HG03442 (cell line): ENCODE data around the gene ID3.
"Not testable (repeated sequence)": the region's sequence is repeated elsewhere in the genome, so short reads cannot be mapped to it uniquely, and the experiment has no call there.

ENCODE experiments used
- ATAC-seq: cut with Tn5 transposase; IDR thresholded peaks from one replicate; pipeline ENCODE4 v1.9.1; 2021; ENCODE audit warnings: mild to moderate bottlenecking, moderate library complexity; ENCODE audit not compliant: unreplicated experiment

The ID3 gene

DNA sequence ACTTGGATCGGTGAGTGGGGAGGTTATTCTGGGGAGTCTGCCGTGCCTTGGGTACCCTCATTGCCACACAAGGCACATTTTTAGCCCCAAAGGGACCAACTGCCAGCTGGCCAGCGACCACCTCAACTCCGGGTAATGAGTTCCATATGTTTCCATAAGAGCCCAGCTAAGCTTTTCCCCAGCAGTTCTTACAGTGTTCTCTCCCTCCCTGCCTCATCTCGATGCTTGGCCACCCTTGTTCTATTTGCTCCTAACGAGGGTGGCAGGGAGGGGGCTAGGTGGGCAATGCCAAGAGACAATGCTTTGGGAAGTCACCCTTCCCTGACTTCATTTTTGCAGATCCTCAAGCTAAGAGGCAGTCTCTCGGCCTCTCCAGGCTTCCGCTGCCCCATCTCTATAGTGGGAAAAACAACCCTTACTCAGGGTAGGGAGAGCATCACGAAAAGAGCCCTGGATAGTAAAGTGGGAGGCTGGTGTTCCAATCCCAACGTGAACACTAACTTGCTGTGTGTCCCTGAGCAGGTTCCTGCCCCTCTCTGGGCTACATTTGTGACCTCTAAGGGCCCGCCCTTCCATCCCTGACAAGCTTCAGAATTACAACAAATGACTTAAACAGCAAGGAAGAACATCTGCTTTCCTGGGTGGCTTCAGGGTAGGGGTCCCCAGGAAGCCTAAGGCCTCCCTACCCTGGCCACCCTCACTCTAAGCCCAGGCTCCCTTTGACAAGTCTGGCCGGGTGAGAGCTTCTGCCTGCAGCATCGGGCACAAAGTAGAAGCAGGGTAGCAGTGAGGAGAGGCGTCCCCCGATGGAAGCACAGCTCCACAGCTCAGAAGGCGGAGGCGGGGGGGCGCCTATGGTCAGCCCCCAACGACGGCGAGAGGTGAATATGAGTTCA lies 5.8 kb downstream of the ID3 start:
- no peak for ATAC-seq

DNA sequence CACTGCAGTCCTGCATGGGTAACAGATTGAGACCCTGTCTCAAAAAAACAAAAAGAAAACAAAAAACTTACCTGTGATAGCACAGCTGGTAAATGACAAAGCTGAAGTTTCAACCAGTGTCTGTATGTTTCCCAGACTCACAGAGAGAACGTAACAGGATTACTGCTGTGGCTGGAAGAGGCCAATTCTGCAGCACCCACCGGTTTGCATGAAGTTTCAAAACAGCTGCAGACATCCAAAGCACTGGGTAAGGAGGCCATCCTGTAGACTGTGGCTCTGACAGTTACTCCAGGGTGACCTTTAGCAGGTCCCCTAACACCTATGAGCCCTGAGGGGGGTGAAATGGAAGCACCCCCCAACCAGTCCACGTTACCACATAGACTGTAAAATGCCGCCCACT lies 7.5 kb downstream of the ID3 start:
- no peak for ATAC-seq

DNA sequence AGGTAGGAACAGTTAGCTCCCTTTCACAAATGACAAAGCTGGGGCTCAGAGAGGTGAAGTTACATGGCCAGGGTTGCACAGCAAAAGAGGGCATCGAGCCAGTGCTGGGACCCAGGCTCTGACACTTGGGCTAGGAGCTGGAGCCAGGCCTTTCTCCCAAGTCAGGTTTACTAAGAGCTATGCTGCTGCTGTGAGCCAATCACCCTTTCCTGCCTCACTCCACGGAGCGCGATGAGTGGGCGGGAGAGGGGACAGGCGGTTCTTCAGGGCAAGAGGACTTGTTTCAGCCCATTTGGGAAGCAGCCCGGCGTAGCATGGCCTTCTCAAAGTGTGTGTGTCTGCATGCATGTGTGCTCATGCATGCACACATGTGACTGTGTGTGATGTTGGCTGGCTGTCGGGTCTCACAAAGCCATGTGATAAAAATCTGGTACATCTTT lies 10.6 kb downstream of the ID3 start:
- ATAC-seq, result no peak

DNA sequence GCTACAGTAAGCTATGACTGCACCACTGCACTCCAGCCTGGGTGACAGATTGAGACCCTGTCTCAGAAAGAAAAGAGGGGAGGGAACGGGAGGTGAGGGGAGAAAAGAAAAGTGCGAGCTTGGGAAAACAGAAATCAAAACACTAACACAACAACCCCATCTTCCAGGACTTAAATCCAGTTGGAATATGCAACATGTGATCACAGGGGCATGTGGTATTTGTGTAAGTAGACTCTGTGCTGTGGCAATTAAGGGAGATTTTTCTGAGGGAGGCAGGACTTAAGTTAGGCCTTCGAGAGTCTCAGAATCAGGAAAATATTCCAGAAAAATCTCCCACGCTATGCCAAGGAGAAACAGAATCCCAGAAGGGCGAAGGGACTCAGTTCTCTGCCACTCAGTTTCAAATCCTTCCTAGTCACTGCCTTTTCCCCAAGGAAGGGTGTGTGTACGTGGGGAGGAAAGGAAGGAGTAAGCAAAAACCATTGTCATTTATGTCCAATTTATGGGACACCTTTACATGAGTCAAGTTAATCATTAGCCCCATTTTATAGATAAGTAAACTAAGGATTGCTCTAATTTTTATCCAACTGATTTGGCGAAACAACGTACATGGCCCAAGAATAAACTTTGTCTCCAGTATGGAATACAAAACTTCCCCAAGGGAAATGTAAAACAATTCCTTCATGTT lies 12.3 kb downstream of the ID3 start:
- no peak for ATAC-seq

DNA sequence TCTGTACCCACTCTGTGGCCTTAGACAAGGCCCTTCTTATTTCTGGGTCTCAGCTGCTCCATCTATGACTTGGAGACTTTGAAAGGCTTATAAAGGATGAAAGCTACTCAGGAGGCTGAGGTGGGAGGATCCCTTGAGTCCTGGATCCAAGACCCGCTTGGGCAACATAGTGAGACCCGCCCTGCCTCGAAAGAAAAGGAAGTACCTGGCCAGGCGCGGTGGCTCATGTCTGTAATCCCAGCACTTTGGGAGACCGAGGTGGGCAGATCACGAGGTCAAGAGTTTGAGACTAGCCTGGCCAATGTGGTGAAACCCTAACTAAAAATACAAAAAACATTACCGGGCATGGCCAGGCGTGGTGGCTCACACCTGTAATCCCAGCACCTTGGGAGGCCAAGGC lies 13.4 kb downstream of the ID3 start:
- no peak for ATAC-seq

DNA sequence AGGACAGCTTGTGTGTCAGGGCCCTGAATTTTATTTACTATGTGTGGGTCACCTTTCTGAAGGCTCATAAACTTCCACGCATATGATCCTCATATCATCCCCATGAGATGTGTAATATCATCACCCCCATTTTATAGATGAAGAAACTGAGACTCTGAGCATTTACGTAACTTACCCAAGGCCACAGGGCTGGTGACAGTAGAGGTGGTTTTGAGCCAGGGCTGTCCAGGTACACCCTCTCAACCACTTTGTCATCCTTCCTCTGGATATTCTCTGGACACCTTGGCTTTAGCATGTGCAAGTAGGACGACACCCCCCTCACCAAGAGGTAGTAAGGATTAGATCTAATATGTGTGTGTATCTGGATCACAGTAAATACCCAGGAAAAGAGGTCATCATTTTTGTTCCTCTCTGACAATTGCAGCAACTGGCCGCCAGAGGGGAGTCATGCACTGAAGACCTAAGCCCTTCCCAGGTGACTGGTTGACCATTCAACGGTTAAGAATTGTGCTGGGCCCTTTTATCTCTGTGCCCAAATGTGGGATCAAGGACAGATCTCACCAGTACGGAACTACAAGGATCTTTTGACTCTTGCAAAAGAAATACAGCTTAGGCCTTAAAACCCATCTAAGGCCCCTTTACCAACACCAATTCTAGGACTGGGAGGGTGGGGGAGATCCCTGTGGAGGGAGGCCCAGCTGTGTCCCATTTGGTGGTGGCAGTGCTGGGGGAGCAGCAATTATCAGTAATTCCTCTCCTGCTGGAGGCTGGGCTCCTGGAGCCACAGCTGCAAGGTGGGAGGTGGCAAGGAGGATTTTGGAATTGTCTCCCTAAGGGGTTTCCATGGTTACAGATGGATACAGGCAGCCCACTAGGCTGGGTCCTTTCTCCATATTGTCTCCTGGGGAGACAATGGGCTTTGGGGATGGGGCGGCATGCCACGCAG lies 14.6 kb downstream of the ID3 start:
- ATAC-seq, result no peak

DNA sequence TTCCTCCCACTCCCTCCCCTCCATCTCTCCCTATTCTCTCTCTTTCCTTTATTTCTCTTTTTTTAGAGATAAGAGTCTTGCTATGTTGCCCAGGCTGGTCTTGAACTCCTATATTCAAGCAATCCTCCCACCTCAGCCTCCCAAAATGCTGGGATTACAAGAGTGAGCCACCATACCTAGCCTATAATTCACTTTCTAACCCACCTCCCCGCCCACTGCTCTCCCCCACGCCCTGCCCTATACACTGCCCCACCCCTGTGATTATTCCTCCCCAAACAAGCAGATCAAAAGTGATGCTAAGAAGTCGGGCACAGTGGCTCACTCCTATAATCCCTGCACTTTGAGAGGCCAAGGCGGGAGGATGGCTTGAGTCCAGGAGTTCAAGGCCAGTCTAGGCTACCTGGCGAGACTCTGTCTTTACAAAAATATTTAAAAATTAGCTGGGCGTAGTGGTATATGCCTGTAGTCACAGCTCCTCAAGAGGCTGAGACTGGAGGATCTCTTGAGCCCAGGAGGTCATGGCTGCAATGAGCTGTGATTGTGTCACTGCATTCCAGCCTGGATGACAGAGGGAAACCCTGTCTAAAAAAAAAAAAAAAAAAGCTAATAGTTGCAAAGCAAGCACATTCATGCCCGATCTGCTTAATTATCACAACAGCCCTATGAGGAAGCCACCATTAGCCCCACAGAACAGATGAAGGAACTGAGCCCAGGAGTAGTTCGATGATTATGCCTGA lies 15.4 kb downstream of the ID3 start:
- no peak for ATAC-seq

DNA sequence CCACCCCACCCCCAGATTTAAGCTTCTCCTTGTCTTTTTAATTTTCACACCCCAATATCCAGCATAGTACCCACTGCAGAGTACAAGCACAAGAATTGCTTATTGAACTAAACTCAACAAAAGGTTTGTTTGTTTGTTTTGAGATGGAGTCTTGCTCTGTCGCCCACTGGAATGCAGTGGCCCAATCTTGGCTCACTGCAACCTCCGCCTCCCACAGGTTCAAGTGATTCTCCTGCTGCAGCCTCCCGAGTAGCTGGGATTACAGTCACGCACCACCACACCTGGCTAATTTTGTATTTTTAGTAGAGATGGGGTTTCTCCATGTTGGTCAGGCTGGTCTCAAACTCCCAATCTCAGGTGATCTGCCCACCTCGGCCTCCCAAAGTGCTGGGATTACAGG lies 16.4 kb downstream of the ID3 start:
- ATAC-seq, result not testable (repeated sequence)

DNA sequence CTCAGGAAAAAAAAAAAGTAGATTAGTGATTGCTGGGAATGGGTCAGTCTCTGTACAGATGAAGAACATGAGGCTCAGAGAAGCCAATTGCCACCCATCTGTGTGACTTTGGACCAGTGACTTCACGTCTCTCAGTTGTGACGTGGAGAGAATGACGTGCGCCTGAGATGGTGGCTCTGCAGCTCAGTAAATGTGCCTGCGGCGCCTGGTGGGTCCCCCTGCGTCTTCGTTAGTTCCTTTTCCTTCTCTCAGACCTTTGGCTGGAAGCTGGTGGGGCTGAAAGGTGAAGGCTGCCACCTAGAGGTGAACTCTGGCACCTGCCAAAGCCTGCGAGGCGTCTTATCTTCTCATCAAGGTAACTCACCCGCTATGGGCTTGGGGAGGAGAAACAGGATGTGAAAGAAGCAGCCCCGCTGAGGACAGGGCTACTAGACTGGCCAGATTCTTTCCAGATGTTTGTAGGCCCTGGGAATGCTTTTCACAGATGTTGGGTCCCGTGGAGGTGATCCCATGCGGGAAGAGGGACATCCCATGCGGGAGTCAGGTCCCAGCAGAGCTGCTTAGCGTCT lies 19.5 kb downstream of the ID3 start:
- peak; percentile 75 for ATAC-seq

DNA sequence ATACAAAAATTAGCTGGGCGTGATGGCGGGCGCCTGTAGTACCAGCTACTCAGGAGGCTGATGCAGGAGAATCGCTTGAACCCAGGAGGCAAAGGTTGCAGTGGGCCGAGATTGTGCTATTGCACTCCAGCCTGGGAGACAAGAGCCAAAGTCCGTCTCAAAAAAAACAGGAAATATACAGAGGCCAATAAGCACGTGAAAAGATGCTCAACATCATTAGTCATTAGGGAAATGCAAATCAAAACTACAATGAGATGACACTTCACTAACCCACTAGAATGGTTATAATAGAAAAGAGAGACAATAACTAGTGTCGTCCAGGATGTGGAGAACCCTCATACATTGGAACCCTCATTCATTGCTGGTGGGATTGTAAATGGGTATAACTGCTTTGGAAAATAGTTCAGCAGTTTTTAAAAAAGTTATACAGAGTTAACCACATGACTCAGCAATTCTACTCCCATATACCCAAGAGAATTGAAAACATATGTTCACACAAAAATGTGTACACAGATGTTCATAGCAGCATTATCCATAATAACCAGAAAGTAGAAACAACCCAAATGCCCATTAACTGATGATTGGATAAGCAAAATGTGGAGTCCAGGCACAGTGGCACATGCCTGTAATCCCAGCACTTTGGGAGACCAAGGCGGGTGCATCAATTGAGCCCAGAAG lies 21.9 kb downstream of the ID3 start:
- no peak for ATAC-seq

DNA sequence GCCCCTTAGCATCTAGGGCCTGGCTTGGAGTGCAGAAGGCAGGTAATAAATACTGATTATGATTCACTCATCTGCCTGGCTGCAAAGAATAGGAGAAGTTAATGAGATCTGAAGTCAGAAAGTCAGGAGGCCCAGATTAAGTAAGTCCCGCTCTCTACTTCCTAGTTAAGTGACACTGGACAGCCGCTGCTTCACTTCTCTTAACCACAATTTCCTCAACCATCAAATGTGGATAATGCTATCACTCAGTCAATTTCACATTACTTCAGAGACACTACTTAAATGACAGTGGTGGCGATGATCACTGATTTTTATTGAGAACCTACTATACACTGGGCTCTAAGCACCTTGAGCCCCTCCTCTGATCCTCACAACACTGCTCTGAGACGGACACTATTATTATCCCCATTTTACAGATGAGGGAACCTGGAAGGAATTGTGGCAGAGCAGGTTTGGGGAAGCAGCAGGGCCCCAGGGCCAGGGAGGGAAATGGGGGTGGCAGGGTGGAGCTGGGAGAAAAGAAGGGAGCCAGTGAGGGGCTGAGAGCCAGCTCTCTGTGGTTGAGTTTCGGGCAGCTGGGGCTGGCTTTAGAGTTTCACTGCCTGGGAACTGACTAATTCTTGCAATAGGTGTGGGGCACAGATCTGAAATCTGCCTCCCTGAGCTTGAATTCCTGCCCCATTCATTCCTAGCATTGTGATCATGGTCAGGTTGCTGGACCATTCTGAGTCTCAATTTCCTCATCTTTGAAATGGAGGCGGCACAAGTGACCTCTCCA lies 25.9 kb downstream of the ID3 start:
- no peak for ATAC-seq

DNA sequence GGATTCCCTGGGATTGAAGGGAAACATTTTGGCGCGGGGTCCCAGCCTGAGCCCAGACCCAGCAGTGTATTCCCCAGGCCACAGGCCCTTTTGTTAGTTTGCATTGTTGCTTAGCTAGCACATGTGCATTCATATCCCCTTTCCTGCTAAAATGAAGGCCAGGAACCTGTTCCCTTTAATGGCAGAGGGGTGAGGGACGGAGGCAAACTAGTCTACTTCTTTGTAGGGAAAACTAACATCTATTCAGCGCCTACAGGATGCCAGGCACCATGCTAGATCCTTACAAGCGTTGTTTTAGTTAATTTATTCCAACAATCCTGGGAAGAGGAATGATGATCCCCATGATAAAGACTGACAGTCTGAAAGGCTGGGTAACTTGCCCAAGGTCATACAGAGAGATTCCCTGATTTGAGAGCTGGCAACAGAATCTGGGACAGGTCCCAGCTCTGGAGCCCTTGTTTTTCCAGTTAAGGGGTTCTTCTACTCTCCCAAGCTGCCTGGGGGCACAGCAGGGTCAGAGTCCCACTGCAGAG lies 27.7 kb downstream of the ID3 start:
- no peak for ATAC-seq

DNA sequence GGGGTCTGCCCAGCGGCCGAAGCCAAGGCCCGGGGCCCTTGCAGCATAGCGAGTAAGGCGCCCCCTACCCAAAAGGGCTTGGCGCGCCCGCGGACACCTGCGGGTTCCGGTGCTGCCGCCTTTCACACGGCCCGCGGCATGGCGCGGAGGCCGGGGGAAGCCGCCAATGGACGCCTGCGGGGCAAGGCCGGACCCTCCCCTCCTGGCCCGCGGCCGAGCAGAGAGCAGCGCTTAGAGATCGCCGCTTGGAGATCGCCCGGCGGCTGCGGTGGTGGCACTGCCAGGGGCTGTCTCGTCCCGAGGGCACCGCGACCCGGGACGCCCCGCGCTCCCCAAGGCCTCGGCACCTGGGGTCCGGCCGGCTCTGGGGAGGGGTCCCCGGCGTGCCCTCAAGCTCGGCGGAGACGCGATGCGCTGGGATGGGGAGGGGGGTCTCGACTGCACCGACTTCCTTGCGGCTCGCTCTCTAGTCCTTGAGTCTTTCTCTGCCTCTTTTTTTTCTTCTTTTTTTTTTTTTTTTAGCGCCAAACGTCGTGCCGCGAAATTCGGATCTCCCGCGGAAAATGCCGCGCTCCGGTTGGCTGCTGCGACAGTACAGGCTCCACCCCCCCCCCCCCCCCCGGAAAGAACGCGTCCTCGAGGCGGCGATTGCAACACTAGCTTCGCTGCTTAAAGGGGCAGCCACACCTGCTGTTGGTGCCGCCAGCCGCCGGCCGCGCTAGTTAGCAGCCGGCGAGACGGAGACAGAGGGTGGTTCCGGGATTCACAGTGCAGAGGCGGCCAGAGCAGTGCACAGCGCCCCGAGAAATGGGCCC lies 28.3 kb downstream of the ID3 start, which contains the start of gene E2F2:
Gene E2F2 (minus strand): TSS at position 487 of the 815 bp plus-strand sequence. CDS start 440 bp downstream, at position 47.
- no peak for ATAC-seq

DNA sequence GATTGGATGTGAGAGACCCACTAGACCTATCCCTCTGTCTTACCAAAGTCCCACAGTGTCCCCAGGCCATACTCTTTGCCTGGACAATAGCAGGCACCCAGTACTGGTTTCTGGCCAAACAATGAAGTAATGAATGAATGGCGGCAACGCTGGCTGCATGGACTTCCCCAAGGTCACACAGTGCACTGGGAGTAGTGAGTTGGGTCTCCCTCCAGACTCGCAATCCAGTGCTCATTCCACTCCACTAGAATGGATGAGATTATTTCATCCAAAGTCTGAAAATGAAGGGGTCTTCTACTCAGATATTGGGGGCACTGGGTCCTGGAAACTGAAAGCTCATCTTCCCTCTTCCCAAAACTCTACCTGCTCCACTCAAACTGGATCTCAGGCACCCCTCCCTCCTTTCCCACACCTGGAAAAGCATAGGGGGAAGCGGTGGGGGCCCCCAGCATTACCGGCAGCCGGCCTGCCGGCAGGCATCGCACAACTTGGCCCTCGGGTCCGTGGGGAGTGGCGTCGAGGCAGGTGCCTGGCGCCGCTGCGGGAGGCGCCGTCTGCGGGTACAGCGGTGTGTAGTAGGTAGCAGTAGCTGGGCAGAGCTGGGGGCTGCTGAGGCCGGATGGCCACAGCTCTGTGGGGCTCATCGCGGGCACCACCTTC lies 29.1 kb downstream of the ID3 start:
- ATAC-seq, result no peak

DNA sequence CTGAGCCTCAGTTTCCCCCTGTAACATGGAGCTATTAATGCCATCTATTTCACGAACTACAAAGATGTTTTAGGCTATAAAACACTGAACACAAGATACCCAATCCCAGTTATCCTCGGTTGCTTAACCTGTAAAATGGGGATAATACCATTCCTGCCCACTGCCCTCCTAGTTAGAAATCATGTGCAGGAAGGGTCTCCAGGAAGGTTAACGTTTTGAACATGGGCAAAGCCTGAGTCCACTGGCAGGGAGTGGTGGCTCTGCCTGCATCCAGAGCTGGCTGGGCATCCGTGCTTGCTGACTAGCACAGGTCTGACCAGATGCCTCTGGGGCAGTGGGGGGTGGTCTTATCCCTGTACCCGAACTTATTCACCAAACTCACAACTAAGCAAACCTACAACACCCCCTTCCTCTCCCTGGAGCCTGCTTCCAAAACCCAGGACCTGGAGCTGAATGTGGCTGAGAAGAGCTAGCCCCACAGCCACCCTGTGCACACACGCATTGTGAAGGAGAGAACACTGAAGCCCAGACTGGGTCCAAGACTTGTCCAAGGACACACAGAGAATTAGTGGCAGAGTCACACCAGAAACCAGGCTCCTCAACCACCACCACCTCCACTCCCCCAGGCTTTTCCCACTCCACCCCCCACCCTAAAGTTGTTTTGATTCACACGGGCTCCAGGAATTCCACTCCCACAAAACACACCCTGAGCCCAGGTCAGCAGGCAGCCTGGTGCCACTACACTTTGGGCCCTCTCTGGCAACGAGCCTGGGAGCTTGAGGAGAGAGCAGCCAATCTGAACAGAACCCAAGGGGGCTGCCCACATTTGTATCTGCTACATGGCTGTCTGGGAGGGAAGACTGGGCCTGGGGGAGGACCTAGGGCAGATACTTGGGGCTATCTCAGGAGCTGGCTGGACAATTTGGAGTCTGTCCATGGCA lies 29.9 kb downstream of the ID3 start:
- ATAC-seq, result no peak
